ENCODE data around the gene XKR7.

DNA sequence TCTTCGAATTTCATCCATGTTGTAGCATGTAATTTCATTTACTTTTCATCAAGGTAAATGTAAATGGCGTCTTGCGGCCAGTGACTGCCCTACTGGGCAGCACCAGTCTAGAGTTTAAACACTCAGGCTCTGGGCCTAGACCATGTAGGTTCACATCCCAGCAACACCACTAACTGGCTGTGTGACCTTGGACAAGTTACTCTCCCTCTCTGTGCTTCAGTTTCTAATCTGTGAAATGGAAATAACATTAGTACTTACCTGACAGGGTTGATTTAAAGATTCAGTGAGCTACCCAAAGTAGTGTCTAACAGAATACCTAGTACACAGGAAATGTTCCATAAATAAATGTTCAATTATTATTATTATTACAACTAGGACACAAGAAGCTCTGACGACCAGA is 45.4 kb upstream of the XKR7 start:
- TF ChIP-seq, protein P1, sequence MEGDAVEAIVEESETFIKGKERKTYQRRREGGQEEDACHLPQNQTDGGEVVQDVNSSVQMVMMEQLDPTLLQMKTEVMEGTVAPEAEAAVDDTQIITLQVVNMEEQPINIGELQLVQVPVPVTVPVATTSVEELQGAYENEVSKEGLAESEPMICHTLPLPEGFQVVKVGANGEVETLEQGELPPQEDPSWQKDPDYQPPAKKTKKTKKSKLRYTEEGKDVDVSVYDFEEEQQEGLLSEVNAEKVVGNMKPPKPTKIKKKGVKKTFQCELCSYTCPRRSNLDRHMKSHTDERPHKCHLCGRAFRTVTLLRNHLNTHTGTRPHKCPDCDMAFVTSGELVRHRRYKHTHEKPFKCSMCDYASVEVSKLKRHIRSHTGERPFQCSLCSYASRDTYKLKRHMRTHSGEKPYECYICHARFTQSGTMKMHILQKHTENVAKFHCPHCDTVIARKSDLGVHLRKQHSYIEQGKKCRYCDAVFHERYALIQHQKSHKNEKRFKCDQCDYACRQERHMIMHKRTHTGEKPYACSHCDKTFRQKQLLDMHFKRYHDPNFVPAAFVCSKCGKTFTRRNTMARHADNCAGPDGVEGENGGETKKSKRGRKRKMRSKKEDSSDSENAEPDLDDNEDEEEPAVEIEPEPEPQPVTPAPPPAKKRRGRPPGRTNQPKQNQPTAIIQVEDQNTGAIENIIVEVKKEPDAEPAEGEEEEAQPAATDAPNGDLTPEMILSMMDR (IDR thresholded peaks at IDR 0.05), result no peak
- TF ChIP-seq POLR2A (IDR thresholded peaks at IDR 0.05; ENCODE audit: low read depth) (no peak), EP300 (IDR thresholded peaks at IDR 0.05) (no peak), POLR2AphosphoS5 (IDR thresholded peaks at IDR 0.05) (no peak)

Measured in esophagus muscularis mucosa (tissue), 4 donors.